Measurements from ENCODE around the gene PDIA2.
"Not testable (repeated sequence)": the region's sequence is repeated elsewhere in the genome, so short reads cannot be mapped to it uniquely, and the experiment has no call there.

Gene PDIA2

DNA sequence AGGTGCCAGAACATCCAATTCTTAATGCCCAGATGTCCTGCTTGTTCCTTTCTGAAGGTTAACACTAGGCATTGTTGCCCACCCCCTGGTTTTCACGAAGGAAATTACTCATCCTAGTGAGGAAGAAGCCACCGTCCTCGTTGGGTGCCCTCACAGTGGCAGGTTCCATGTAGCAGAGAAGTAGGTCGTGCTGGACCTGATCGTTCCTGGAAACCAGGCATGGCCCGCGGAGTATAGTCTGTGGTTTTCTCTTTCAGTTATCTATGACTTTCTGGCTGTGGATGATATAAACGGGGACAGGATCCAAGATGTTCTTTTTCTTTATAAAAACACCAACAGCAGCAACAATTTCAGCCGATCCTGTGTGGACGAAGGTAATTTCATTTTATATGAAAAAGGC, 23.7 kb upstream of the PDIA2 start:
- peaks cover 27% of the 10 kb centered on the region for H3K36me3 Mint-ChIP-seq (ENCODE audit: low read depth)
- H3K27ac Mint-ChIP-seq, result no peak overlapping the region
- H3K4me1 Mint-ChIP-seq (ENCODE audit: low read depth), result peaks cover 9% of the 10 kb centered on the region
- H3K27me3 Mint-ChIP-seq, result no peaks in the 10 kb centered on the region
- H3K4me3 Mint-ChIP-seq, result no peak overlapping the region
- no peaks in the 10 kb centered on the region for H3K9me3 Mint-ChIP-seq

DNA sequence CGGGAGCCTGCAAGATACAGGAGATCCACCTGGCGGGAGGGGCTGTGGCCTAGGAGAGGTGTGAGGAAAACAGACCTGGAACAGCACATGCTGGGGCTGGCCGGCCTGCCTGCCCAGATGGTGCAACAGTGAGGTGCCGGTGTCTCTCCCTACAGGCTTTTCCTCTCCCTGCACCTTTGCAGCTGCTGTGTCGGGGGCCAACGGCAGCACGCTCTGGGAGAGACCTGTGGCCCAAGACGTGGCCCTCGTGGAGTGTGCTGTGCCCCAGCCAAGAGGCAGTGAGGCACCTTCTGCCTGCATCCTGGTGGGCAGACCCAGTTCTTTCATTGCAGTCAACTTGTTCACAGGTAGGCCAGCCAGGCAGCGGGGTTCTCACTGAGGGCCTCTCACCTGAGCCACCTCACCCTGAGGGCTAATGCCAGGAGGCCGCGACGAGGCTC, 23.1 kb upstream of the PDIA2 start:
- Mint-ChIP-seq H3K27me3 (no peaks in the 10 kb centered on the region), H3K36me3 (ENCODE audit: low read depth) (peaks cover 24% of the 10 kb centered on the region), H3K9me3 (no peaks in the 10 kb centered on the region), H3K27ac (no peak overlapping the region), H3K4me3 (no peak overlapping the region), H3K4me1 (ENCODE audit: low read depth) (peaks cover 9% of the 10 kb centered on the region)

DNA sequence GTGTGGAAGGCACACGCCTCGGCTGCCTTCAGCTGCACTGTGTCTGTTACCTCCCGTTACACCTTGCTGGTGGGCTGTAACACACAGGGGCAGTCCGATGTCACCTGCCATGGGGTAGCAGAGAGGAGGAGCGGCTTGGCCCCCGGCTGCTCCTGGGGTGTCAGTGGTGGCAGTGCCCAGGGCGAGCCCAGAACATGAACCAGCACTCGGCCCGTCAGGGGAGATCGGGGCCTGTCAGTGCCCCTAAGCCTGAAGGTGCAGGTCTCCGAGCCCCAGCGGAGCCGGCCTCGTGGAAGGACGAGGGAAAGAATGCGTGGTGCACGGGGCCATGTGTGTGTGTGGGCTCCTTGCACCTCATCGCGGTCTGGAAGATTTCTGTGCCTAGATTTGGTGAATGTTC, 22.6 kb upstream of the PDIA2 start:
- Mint-ChIP-seq H3K9me3 (no peaks in the 10 kb centered on the region), H3K4me1 (ENCODE audit: low read depth) (peaks cover 9% of the 10 kb centered on the region), H3K4me3 (no peak overlapping the region), H3K36me3 (ENCODE audit: low read depth) (peaks cover 21% of the 10 kb centered on the region), H3K27me3 (no peaks in the 10 kb centered on the region), H3K27ac (no peak overlapping the region)

DNA sequence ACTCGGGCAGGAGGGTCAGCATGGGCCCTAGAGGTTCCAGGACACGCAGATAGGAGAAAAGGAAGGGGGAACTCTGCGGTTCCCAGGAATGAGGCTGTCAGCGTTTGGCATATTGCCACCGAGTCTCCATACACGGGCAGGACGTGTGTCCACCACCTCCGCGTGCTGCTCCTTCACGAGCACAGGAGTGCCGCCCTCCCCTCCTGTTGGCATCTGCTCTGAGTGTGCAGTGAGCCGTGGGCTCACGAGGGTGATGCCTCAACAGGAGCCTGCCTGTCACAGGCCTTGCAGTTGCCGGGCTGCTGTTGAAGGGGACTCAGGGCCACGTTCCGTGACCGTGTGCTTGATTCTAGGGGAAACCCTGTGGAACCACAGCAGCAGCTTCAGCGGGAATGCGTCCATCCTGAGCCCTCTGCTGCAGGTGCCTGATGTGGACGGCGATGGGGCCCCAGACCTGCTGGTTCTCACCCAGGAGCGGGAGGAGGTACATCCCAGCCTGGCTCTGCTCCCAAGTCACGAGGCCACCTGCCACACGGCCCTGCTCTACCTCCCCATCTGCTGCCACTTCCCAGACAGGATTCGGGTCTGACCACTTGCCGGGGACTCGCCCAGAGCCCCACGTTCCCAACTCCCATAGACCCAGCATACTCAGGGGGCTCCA, 21.8 kb upstream of the PDIA2 start:
- peaks cover 6% of the 10 kb centered on the region for H3K4me1 Mint-ChIP-seq (ENCODE audit: low read depth)
- no peaks in the 10 kb centered on the region for H3K9me3 Mint-ChIP-seq
- H3K27ac Mint-ChIP-seq, result no peak overlapping the region
- H3K36me3 Mint-ChIP-seq (ENCODE audit: low read depth), result peaks cover 13% of the 10 kb centered on the region
- no peaks in the 10 kb centered on the region for H3K27me3 Mint-ChIP-seq
- no peak overlapping the region for H3K4me3 Mint-ChIP-seq

DNA sequence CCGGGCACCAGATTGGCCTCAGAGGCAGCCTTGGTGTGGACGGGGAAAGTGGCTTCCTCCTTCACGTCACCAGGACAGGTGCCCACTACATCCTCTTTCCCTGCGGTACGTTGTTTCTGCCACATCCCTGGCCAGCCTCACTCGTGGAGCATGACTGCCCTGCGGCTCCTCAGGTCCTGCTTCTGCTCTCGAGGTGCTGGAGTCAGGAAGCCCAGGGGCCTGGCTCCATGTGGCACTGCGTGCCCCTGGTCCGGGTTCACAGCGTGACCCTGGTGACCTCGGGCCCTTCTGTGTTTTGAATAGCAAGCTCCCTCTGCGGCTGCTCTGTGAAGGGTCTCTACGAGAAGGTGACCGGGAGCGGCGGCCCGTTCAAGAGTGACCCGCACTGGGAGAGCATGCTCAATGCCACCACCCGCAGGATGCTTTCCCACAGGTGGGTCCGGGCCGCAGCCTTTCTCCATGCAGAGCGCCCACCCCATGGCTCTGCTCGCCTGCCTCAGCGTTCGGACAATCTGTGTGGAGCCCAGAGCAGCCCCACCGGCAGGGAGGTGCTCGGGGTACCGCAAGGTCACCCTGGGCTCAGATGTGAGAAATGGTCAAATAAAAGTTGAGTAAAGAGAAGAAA, 20.7 kb upstream of the PDIA2 start:
- Mint-ChIP-seq H3K4me3 (no peak overlapping the region), H3K27ac (no peak overlapping the region), H3K27me3 (no peaks in the 10 kb centered on the region), H3K4me1 (ENCODE audit: low read depth) (peaks cover 6% of the 10 kb centered on the region), H3K9me3 (no peaks in the 10 kb centered on the region), H3K36me3 (ENCODE audit: low read depth) (peaks cover 12% of the 10 kb centered on the region)

DNA sequence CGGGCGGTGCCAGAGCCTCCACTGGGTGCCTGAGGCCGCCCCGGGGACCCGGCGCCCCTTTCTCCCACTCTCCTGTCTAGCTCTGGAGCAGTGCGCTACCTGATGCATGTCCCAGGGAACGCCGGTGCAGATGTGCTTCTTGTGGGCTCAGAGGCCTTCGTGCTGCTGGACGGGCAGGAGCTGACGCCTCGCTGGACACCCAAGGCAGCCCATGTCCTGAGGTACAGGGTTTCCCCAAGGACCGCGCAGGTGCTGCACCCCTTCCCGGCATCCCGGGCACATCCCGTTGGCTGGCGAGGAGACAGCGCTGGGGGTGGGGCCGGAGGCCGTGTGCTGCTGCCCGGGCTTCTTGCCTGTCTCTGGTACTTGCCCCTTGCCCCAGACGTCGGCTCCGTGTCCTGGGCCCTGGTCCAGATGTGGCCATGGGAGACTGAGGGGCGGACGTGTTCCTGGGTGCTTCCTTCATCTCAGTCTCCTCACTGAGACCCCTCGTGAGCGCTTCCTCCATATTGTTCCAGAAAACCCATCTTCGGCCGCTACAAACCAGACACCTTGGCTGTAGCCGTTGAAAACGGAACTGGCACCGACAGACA, 19.7 kb upstream of the PDIA2 start:
- H3K36me3 Mint-ChIP-seq (ENCODE audit: low read depth), result peaks cover 12% of the 10 kb centered on the region
- peaks cover 6% of the 10 kb centered on the region for H3K4me1 Mint-ChIP-seq (ENCODE audit: low read depth)
- H3K27ac Mint-ChIP-seq, result no peak overlapping the region
- H3K4me3 Mint-ChIP-seq, result no peak overlapping the region
- H3K9me3 Mint-ChIP-seq, result no peaks in the 10 kb centered on the region
- no peaks in the 10 kb centered on the region for H3K27me3 Mint-ChIP-seq

DNA sequence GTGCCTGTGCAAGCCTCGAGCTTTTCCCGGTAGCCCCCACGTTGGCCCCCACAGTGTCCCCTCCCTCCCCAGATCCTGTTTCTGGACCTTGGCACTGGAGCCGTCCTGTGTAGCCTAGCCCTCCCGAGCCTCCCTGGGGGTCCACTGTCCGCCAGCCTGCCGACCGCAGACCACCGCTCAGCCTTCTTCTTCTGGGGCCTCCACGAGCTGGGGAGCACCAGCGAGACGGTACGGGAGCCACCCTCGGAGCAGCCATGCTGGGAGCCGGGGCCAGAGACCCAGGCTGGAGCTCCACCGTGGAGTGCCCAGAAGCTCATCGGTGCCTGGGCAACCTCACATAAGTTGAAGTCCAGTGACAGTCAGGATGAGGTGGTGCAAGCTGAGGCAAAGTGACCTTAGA, 19.0 kb upstream of the PDIA2 start:
- H3K27me3 Mint-ChIP-seq, result no peaks in the 10 kb centered on the region
- peaks cover 5% of the 10 kb centered on the region for H3K4me1 Mint-ChIP-seq (ENCODE audit: low read depth)
- H3K4me3 Mint-ChIP-seq, result no peak overlapping the region
- no peaks in the 10 kb centered on the region for H3K9me3 Mint-ChIP-seq
- H3K36me3 Mint-ChIP-seq (ENCODE audit: low read depth), result peaks cover 12% of the 10 kb centered on the region
- no peak overlapping the region for H3K27ac Mint-ChIP-seq

DNA sequence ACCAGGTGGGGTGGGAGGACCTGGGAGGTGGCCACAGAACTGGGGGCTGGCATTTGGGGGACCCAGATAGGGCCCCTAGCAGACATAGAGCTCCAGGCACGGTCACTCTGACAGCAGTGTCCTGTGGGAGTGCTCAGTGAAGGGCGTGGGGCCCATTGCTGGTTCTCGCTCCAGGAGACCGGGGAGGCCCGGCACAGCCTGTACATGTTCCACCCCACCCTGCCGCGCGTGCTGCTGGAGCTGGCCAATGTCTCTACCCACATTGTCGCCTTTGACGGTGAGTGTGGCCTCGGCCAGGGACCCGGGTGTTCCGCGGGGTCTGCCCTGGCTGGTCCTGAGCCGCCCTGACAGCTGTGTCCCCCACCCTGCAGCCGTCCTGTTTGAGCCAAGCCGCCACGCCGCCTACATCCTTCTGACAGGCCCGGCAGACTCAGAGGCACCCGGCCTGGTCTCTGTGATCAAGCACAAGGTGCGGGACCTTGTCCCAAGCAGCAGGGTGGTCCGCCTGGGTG, 18.5 kb upstream of the PDIA2 start:
- H3K4me3 Mint-ChIP-seq, result no peak overlapping the region
- peaks cover 7% of the 10 kb centered on the region for H3K36me3 Mint-ChIP-seq (ENCODE audit: low read depth)
- no peaks in the 10 kb centered on the region for H3K27me3 Mint-ChIP-seq
- no peaks in the 10 kb centered on the region for H3K4me1 Mint-ChIP-seq (ENCODE audit: low read depth)
- no peak overlapping the region for H3K27ac Mint-ChIP-seq
- H3K9me3 Mint-ChIP-seq, result no peaks in the 10 kb centered on the region

DNA sequence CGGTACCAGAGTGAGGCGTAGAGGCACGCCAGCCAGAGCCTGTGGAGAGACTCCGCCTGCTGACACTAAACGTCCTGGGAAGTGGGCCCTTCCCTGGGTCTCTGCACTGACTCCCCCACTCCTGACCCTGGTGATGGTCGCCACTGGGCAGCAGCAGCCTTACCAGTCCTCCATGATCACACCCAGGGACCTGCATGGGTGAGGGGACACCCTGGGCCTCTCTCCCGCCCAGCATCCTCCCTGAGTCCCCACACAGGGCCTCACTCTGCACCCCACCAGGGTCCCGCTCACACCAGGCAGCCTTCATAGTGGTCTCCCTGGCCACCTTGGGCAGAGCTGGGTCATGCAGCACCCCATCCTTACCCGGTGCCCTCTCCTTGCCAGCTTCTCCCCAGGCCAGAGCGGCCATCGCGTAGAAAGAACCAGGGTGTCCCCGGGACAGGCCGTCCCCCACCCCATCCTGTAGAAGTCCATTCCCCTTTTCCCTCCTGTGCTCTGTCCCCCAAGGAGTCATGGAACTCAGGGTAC, 17.9 kb upstream of the PDIA2 start:
- no peaks in the 10 kb centered on the region for H3K4me1 Mint-ChIP-seq (ENCODE audit: low read depth)
- no peak overlapping the region for H3K27ac Mint-ChIP-seq
- H3K4me3 Mint-ChIP-seq, result no peak overlapping the region
- no peaks in the 10 kb centered on the region for H3K9me3 Mint-ChIP-seq
- no peaks in the 10 kb centered on the region for H3K27me3 Mint-ChIP-seq
- peaks cover 7% of the 10 kb centered on the region for H3K36me3 Mint-ChIP-seq (ENCODE audit: low read depth)

DNA sequence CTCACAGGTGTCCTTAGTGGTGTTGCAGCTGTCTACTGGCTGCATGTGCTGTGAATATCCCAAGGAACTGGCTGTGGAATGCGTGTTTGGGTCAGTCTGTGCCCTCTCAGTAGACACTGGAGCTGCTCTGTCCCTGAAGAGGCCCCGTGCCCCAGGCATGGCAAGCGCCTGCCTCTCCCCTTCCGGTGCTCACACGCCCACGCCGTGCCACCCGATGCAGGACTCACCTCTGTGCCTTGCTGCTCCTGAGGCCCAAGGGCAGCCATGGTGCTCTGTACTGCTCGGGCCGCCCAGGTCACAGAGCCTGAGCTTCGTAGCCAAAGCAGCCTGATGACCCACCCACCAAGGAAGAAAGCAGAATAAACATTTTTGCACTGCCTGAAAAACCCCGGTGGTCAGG, 17.3 kb upstream of the PDIA2 start:
- no peaks in the 10 kb centered on the region for H3K27me3 Mint-ChIP-seq
- no peak overlapping the region for H3K4me3 Mint-ChIP-seq
- no peaks in the 10 kb centered on the region for H3K4me1 Mint-ChIP-seq (ENCODE audit: low read depth)
- H3K27ac Mint-ChIP-seq, result no peak overlapping the region
- H3K36me3 Mint-ChIP-seq (ENCODE audit: low read depth), result peaks cover 7% of the 10 kb centered on the region
- no peaks in the 10 kb centered on the region for H3K9me3 Mint-ChIP-seq

DNA sequence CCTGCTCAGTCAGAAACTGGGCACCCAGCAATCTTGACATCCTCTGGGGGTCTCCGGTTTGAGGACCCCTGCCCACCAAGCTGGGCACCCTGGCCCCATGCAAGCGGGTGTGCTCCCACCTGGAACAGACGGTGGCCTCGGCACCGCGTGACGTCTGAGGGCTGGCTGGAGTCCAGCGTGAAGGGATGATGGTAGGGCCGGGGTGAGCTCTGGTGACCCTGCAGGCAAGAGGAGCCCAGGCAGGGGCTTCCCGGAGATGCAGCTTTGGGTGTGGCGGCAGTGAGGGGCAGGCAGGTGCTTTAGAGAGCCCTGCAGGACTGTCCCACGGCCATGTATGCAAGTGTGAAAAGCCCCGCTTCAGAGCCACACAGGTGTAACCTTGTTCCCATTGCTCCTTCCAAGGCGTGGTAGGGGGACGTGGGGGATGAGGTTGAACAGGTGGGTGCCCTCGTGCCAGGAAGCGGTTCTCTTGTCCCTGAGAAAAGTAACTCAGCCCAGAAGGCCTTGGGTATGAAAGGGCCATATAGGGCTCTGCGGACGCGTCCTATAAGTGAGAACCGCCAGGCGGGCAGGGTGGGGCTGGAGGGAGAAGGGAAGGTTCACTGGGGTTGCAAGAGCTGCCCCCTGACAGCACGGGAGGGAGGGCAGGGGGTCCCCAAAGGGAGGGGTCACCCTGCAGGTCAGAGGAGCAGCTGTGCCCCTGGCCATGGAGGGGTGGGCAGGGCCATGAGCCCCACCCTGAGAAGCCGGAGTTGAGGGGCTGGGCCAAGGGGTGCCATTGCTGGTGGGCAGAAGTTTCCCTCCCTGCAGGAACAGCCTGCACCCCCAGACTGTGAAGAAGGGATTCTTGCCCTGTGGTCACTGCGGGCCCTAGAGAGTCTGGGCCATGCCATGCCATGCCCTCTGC, 16.5 kb upstream of the PDIA2 start:
- Mint-ChIP-seq H3K27me3 (no peaks in the 10 kb centered on the region), H3K4me3 (no peak overlapping the region), H3K9me3 (no peaks in the 10 kb centered on the region), H3K27ac (no peak overlapping the region), H3K36me3 (ENCODE audit: low read depth) (peaks cover 7% of the 10 kb centered on the region), H3K4me1 (ENCODE audit: low read depth) (no peaks in the 10 kb centered on the region)

DNA sequence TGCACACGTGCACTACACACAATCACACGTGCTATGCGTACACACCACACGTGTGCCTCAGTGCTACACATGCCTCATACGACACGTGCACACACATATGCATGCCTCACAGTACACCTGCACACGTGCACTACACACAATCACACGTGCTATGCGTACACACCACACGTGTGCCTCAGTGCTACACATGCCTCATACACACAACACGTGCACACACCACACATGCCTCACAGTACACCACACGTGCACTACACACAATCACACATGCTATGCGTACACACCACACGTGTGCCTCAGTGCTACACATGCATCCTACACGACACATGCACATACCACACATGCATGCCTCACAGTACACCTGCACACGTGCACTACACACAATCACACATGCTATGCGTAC, 15.4 kb upstream of the PDIA2 start:
- H3K36me3 Mint-ChIP-seq (ENCODE audit: low read depth); H3K27me3 Mint-ChIP-seq; H3K4me1 Mint-ChIP-seq (ENCODE audit: low read depth); H3K9me3 Mint-ChIP-seq; H3K4me3 Mint-ChIP-seq; H3K27ac Mint-ChIP-seq: not testable (repeated sequence)

DNA sequence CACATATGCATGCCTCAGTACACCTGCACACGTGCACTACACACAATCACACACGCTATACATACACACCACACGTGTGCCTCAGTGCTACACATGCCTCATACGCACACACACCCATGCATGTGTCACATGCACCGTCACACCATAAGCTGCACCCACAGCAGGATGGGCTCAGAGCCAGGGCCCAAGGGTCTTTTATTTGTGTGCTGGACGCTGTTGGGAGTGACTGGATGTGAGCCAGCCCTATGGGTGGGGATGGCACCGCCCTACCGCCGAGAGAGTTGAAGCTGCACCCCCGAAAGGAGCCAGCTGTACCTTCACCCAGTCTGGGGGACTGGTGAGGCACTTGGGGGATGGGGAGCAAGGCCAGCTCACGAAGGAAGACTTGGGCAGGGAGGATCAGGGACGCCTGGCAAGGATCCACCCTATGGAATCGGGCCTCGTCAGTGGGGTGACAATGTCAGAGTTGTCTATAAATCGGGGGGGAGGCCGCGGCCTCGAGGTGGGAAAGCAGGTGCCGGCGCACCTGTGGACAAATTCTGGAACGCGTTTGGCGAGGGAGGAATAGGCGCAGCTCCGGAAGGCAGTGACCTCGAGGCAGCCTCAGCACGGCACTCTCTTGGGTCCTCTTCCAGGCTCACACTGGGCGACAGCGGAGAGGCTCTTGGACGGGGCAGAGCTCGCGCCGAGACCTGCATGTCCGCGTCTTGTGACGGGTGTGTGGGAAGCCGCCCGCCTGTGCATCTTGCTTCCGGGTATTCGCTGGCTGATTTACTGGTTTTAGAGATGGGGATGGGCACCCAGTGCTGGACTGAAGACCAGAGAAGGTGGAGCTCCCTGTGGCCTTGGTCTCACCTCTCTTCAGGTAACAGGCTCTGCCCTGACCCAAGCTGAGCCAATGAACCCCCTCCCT, 14.6 kb upstream of the PDIA2 start:
- Mint-ChIP-seq H3K27ac (no peak overlapping the region), H3K4me1 (ENCODE audit: low read depth) (no peaks in the 10 kb centered on the region), H3K36me3 (ENCODE audit: low read depth) (no peaks in the 10 kb centered on the region)

More for the DNA sequence above, 14.6 kb upstream of the PDIA2 start:
- Mint-ChIP-seq H3K9me3 (no peaks in the 10 kb centered on the region), H3K27me3 (no peaks in the 10 kb centered on the region), H3K4me3 (no peak overlapping the region)

All from stimulated activated naive CD8-positive, alpha-beta T cell treated with anti-CD3 and anti-CD28 coated beads, Interleukin-15, Interleukin-2, amounts not matched to agents 100 ng/mL and 50 ng/mL, for 24 hours (primary cell).